Measurements from ENCODE around the gene GMPR2.

GRCh38 chr14:24219521-24219920, 13.2 kb upstream of the GMPR2 start:
- TF ChIP-seq CTCF (IDR thresholded peaks at IDR 0.05; ENCODE audit: insufficient read depth, low read length, poor library complexity, severe bottlenecking) = no peak
- TF ChIP-seq EZH2phosphoT487 (conservative IDR thresholded peaks at IDR 0.05; ENCODE audit: low read length) = no peak
